ENCODE measurements around the gene CACNA1F. TPM values are rescaled to one million over a fixed set of nuclear protein-coding genes. Genes with fewer than 3 reads are reported as not detected.
A peak's percentile ranks its signal among the peaks of the same experiment; 100 is the strongest.

CACNA1F gene
- total and polyA plus RNA-seq, 12 donors, result 0.03 to 0.42 (median 0.11) TPM; not detected in 4

- no peak for DNase-seq
- no peak for TF ChIP-seq CTCF (IDR thresholded peaks at IDR 0.05)
- intact Hi-C loops (cut with DNase I), result loop anchor here in 4 of 10 donors (5.0 to 10.0 kb wide), 3 partner anchors 48 to 85 kb away; partner anchors contain the start of genes CCDC22 (in 1 of the 4), FOXP3 (in 1 of the 4) and PPP1R3F (in 1 of the 4)
- no peaks in the 10 kb centered on the region for H3K27me3 ChIP-seq
- no peaks in the 10 kb centered on the region for H3K36me3 ChIP-seq
- H3K4me1 ChIP-seq, result peaks cover 0 to 23% (median 13%) of the 10 kb centered on the region in 9 donors
- H3K4me3 ChIP-seq, result peak overlapping the region in 2 of 10 donors; percentile 53 to 57
- peaks cover 0 to 5% (median 0%) of the 10 kb centered on the region in 11 donors for H3K9me3 ChIP-seq
- peak overlapping the region in 9 of 10 donors; percentile 80 to 92 (median 87) for H3K27ac ChIP-seq
- 87% methylated on average over 6 of the region's 6 CpGs for WGBS, 2 donors
- no peak for ATAC-seq
These were observed 43.5 kb downstream of the CACNA1F start for GRCh38 chrX:49189606-49190005.

- no peak for TF ChIP-seq CTCF (IDR thresholded peaks at IDR 0.05)
- intact Hi-C loops (cut with DNase I), result no loop called here
- H3K4me3 ChIP-seq, result no peak overlapping the region
- no peaks in the 10 kb centered on the region for H3K27me3 ChIP-seq
- no peak overlapping the region for H3K27ac ChIP-seq
- 65 to 69% methylated on average over 7 to 8 of the region's 8 CpGs for WGBS, 2 donors
- DNase-seq (no peak), ATAC-seq (no peak)
- H3K4me1 ChIP-seq, result peaks cover 0 to 30% (median 14%) of the 10 kb centered on the region in 9 donors
- H3K9me3 ChIP-seq, result peaks cover 0 to 5% (median 0%) of the 10 kb centered on the region in 11 donors
- H3K36me3 ChIP-seq, result peaks cover 0 to 1% (median 0%) of the 10 kb centered on the region in 9 donors
These were observed 44.6 kb downstream of the CACNA1F start for GRCh38 chrX:49188468-49189076.

GRCh38 chrX:49187526-49187925, 45.6 kb downstream of the CACNA1F start:
- intact Hi-C loops (cut with DNase I), result no loop called here
- peaks cover 0 to 30% (median 14%) of the 10 kb centered on the region in 9 donors for H3K4me1 ChIP-seq

GRCh38 chrX:49187028-49187394, 46.1 kb downstream of the CACNA1F start:
- Histone ChIP-seq H3K4me3 (no peak overlapping the region), H3K9me3 (peaks cover 0 to 4% (median 0%) of the 10 kb centered on the region in 11 donors), H3K27ac (peak overlapping the region in 8 of 10 donors; percentile 56 to 90 (median 81)), H3K4me1 (peaks cover 0 to 30% (median 14%) of the 10 kb centered on the region in 9 donors), H3K27me3 (no peaks in the 10 kb centered on the region), H3K36me3 (peaks cover 0 to 16% (median 0%) of the 10 kb centered on the region in 9 donors)
- intact Hi-C loops (cut with DNase I), result no loop called here
- 58 to 64% methylated on average over 11 to 14 of the region's 15 CpGs for WGBS, 2 donors
- no peak for ATAC-seq
- DNase-seq, result no peak
- no peak for TF ChIP-seq CTCF (IDR thresholded peaks at IDR 0.05)

More at GRCh38 chrX:49187526-49187925, 45.6 kb downstream of the CACNA1F start:
- ATAC-seq (no peak), DNase-seq (no peak)
- Histone ChIP-seq H3K4me3 (no peak overlapping the region), H3K27ac (peak overlapping the region in 4 of 10 donors; percentile 81 to 90 (median 86)), H3K9me3 (peaks cover 0 to 5% (median 0%) of the 10 kb centered on the region in 11 donors), H3K36me3 (peaks cover 0 to 10% (median 0%) of the 10 kb centered on the region in 9 donors), H3K27me3 (no peaks in the 10 kb centered on the region)
- TF ChIP-seq CTCF (IDR thresholded peaks at IDR 0.05), result no peak
- WGBS, 2 donors, result 42 to 67% methylated on average over 6 to 10 of the region's 10 CpGs

Data from heart right ventricle (tissue), 16 donors.